Adrenal gland (tissue), 5 donors: ENCODE results near the gene NME4.

Experiments used
- POLR2A ChIP-seq, 2 donors: fragments of 450-650 bp; IDR thresholded peaks; one replicate each; pipeline ENCODE4 v1.6.1; 2017; ENCODE audit warnings: antibody characterized with exemption in 2 of 2, mild to moderate bottlenecking in 2 of 2, moderate library complexity in 1 of 2
- TF ChIP-seq, protein P1 (sequence below), 6 experiments: fragments of 450-650 bp in 4 of 6; fragments of 200-600 bp in 2 of 6; sonication (generic) in 1 of 6; IDR thresholded peaks; 1 replicate in 5 of 6; 2 replicates in 1 of 6; pipeline versions ENCODE4 v1.5.1 to v1.8.0; 2016 to 2021; ENCODE audit warnings: antibody characterized with exemption in 6 of 6, mild to moderate bottlenecking in 2 of 6, moderate library complexity in 1 of 6
- donor health status: DM: no; HTN: no; CAD: no.

DNA sequence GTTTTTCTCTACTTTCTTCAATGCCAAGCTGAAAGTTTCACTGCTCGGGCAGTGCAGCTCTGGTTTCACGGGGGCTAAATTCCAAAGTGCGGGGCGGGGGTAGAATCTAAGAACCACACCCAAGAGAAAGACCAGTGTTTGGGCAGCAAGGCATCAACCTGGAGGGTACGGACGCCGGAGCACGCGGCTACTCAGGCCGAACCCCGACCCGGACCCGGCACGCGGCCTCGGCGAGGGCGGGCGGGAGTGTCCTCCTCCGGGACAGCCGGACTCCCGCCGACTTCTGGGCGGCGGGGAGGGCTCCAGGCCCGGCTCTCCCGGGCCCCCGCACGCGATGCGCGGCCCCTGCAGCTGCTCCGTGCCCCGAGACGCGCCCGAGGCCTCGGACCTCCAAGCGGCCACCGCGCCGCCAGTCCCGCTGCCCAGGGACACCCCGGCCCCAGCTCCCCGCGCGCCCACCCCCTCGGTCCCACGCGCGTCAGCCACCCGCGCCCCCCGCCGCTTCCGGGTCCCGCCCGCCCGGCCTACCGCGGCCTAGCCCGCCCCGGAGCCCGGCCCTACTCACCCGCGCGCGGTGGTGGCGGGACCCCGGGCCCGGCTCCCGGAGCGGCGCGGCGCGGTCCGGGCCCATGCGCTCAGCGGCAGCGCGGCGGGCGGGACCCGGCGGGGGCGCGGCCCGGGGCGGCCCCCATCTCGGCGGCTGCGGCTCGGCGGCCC, 45.0 kb upstream of the NME4 start:
- TF ChIP-seq, protein P1, sequence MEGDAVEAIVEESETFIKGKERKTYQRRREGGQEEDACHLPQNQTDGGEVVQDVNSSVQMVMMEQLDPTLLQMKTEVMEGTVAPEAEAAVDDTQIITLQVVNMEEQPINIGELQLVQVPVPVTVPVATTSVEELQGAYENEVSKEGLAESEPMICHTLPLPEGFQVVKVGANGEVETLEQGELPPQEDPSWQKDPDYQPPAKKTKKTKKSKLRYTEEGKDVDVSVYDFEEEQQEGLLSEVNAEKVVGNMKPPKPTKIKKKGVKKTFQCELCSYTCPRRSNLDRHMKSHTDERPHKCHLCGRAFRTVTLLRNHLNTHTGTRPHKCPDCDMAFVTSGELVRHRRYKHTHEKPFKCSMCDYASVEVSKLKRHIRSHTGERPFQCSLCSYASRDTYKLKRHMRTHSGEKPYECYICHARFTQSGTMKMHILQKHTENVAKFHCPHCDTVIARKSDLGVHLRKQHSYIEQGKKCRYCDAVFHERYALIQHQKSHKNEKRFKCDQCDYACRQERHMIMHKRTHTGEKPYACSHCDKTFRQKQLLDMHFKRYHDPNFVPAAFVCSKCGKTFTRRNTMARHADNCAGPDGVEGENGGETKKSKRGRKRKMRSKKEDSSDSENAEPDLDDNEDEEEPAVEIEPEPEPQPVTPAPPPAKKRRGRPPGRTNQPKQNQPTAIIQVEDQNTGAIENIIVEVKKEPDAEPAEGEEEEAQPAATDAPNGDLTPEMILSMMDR (IDR thresholded peaks at IDR 0.05): no peak
- no peak for TF ChIP-seq POLR2A (IDR thresholded peaks at IDR 0.05)
